Measurements from ENCODE around the gene NCAN.

DNA sequence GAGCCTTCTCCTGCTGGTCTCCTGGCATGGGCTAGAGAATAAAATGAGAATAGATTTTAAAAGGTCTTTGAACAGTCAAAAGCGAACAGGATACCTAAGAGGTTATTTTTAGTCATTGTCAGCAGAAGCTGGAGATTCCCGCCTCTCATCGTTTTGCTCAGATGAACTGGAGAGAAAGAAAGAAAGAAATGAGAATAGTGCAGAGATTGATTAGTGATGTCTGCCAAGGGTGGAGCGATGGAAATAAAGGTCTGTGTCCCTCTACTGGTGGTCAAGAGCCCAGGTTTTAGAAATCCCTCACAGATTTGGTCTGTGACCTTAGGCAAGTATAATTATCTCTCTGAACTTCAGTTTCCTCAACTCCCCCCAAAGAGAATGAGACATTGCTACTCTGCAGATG, 5.3 kb downstream of the NCAN start:
- TF ChIP-seq CTCF (IDR thresholded peaks at IDR 0.05) (no peak), POLR2A (IDR thresholded peaks at IDR 0.05) (no peak), POLR2AphosphoS5 (IDR thresholded peaks at IDR 0.05) (no peak)
